ENCODE data around the gene GAB2.

The GAB2 gene

GRCh38 chr11:78376858-78377257 is 40.8 kb downstream of the GAB2 start:
- Histone ChIP-seq H3K9ac (ENCODE audit: low read depth, low read length, poor library complexity) (no peak overlapping the region), H2BK120ac (ENCODE audit: low read depth, low read length) (no peak overlapping the region), H2BK15ac (ENCODE audit: low read length) (no peak overlapping the region), H3K27ac (replicated peaks; ENCODE audit: low read length) (no peak overlapping the region), H3K18ac (ENCODE audit: low read length) (no peak overlapping the region), H4K91ac (ENCODE audit: low read depth, low read length, poor library complexity) (no peak overlapping the region), H3K4me2 (ENCODE audit: insufficient read depth, low read length, poor library complexity, severe bottlenecking) (no peak overlapping the region), H3K9me3 (replicated peaks in 1 of 2; ENCODE audit: control insufficient read depth in 2 of 2, insufficient read depth in 1 of 2, low read depth in 1 of 2, low read length in 2 of 2) (peaks cover 2 to 10% of the 10 kb centered on the region in 2 donors), H2BK5ac (ENCODE audit: low read length) (no peak overlapping the region), H3K14ac (ENCODE audit: low read length) (no peak overlapping the region), H3K27me3 (ENCODE audit: control insufficient read depth in 3 of 3, insufficient read depth in 3 of 3, low read depth in 1 of 3, low read length in 3 of 3) (no peaks in the 10 kb centered on the region), H3K79me1 (ENCODE audit: low read depth, low read length) (peaks cover 2% of the 10 kb centered on the region), H4K8ac (ENCODE audit: low read depth, low read length) (no peak overlapping the region), H3K4ac (ENCODE audit: low read length) (no peak overlapping the region), H3K23ac (ENCODE audit: low read depth, low read length, poor library complexity) (no peak overlapping the region), H3K4me1 (ENCODE audit: control insufficient read depth in 2 of 2, insufficient read depth in 1 of 2, low read depth in 1 of 2, low read length in 2 of 2) (peaks cover 0 to 3% of the 10 kb centered on the region in 2 donors), H2AFZ (ENCODE audit: low read length) (no peak overlapping the region), H3K36me3 (replicated peaks in 1 of 2; ENCODE audit: control insufficient read depth in 2 of 2, insufficient read depth in 2 of 2, low read length in 2 of 2) (no peaks in the 10 kb centered on the region), H2BK12ac (ENCODE audit: low read length) (no peak overlapping the region), H3K4me3 (ENCODE audit: low read length in 2 of 2) (no peak overlapping the region), H2AK5ac (ENCODE audit: low read depth, low read length) (no peak overlapping the region)
- no CpG with 5 or more reads among the region's 3 CpGs for WGBS, 2 donors (ENCODE audit: extremely low coverage in 2 of 2, insufficient read length in 2 of 2, insufficient replicate concordance in 1 of 2)
- no peak for DNase-seq (ENCODE audit: low spot score)

GRCh38 chr11:78374917-78375316 is 42.7 kb downstream of the GAB2 start:
- Histone ChIP-seq H3K79me1 (ENCODE audit: low read depth, low read length) (peaks cover 2% of the 10 kb centered on the region), H3K4me3 (ENCODE audit: low read length in 2 of 2) (no peak overlapping the region), H2AFZ (ENCODE audit: low read length) (no peak overlapping the region), H3K27me3 (ENCODE audit: control insufficient read depth in 3 of 3, insufficient read depth in 3 of 3, low read depth in 1 of 3, low read length in 3 of 3) (no peaks in the 10 kb centered on the region), H3K4ac (ENCODE audit: low read length) (no peak overlapping the region), H2BK15ac (ENCODE audit: low read length) (no peak overlapping the region), H3K9me3 (replicated peaks in 1 of 2; ENCODE audit: control insufficient read depth in 2 of 2, insufficient read depth in 1 of 2, low read depth in 1 of 2, low read length in 2 of 2) (peaks cover 2 to 10% of the 10 kb centered on the region in 2 donors), H3K4me2 (ENCODE audit: insufficient read depth, low read length, poor library complexity, severe bottlenecking) (no peak overlapping the region), H2BK12ac (ENCODE audit: low read length) (no peak overlapping the region), H3K36me3 (replicated peaks in 1 of 2; ENCODE audit: control insufficient read depth in 2 of 2, insufficient read depth in 2 of 2, low read length in 2 of 2) (no peaks in the 10 kb centered on the region), H2AK5ac (ENCODE audit: low read depth, low read length) (no peak overlapping the region), H2BK120ac (ENCODE audit: low read depth, low read length) (no peak overlapping the region), H3K18ac (ENCODE audit: low read length) (no peak overlapping the region), H4K91ac (ENCODE audit: low read depth, low read length, poor library complexity) (no peak overlapping the region), H3K23ac (ENCODE audit: low read depth, low read length, poor library complexity) (no peak overlapping the region), H3K9ac (ENCODE audit: low read depth, low read length, poor library complexity) (no peak overlapping the region), H3K14ac (ENCODE audit: low read length) (no peak overlapping the region), H4K8ac (ENCODE audit: low read depth, low read length) (no peak overlapping the region), H2BK5ac (ENCODE audit: low read length) (no peak overlapping the region), H3K4me1 (ENCODE audit: control insufficient read depth in 2 of 2, insufficient read depth in 1 of 2, low read depth in 1 of 2, low read length in 2 of 2) (peaks cover 0 to 6% of the 10 kb centered on the region in 2 donors), H3K27ac (replicated peaks; ENCODE audit: low read length) (no peak overlapping the region)
- WGBS, 2 donors (ENCODE audit: extremely low coverage in 2 of 2, insufficient read length in 2 of 2, insufficient replicate concordance in 1 of 2), result no CpG with 5 or more reads among the region's 3 CpGs
- DNase-seq (ENCODE audit: low spot score), result no peak

GRCh38 chr11:78373689-78374088 is 43.9 kb downstream of the GAB2 start:
- Histone ChIP-seq H3K27ac (replicated peaks; ENCODE audit: low read length) (peak overlapping the region; percentile 25), H4K91ac (ENCODE audit: low read depth, low read length, poor library complexity) (no peak overlapping the region), H3K4ac (ENCODE audit: low read length) (no peak overlapping the region), H3K4me3 (ENCODE audit: low read length in 2 of 2) (no peak overlapping the region), H2AK5ac (ENCODE audit: low read depth, low read length) (no peak overlapping the region), H2BK15ac (ENCODE audit: low read length) (no peak overlapping the region), H3K23ac (ENCODE audit: low read depth, low read length, poor library complexity) (no peak overlapping the region), H3K27me3 (ENCODE audit: control insufficient read depth in 3 of 3, insufficient read depth in 3 of 3, low read depth in 1 of 3, low read length in 3 of 3) (no peaks in the 10 kb centered on the region), H3K9me3 (replicated peaks in 1 of 2; ENCODE audit: control insufficient read depth in 2 of 2, insufficient read depth in 1 of 2, low read depth in 1 of 2, low read length in 2 of 2) (peaks cover 2 to 10% of the 10 kb centered on the region in 2 donors), H3K79me1 (ENCODE audit: low read depth, low read length) (peaks cover under 1% of the 10 kb centered on the region), H2AFZ (ENCODE audit: low read length) (no peak overlapping the region), H3K36me3 (replicated peaks in 1 of 2; ENCODE audit: control insufficient read depth in 2 of 2, insufficient read depth in 2 of 2, low read length in 2 of 2) (no peaks in the 10 kb centered on the region), H2BK5ac (ENCODE audit: low read length) (no peak overlapping the region), H3K9ac (ENCODE audit: low read depth, low read length, poor library complexity) (no peak overlapping the region), H3K4me2 (ENCODE audit: insufficient read depth, low read length, poor library complexity, severe bottlenecking) (no peak overlapping the region), H3K4me1 (ENCODE audit: control insufficient read depth in 2 of 2, insufficient read depth in 1 of 2, low read depth in 1 of 2, low read length in 2 of 2) (peaks cover 0 to 6% of the 10 kb centered on the region in 2 donors), H2BK12ac (ENCODE audit: low read length) (no peak overlapping the region), H2BK120ac (ENCODE audit: low read depth, low read length) (no peak overlapping the region), H3K14ac (ENCODE audit: low read length) (no peak overlapping the region), H3K18ac (ENCODE audit: low read length) (no peak overlapping the region), H4K8ac (ENCODE audit: low read depth, low read length) (no peak overlapping the region)
- WGBS, 2 donors (ENCODE audit: extremely low coverage in 2 of 2, insufficient read length in 2 of 2, insufficient replicate concordance in 1 of 2), result no CpG with 5 or more reads among the region's 1 CpG
- no peak for DNase-seq (ENCODE audit: low spot score)

- Histone ChIP-seq H2BK12ac (ENCODE audit: low read length) (no peak overlapping the region), H2BK5ac (ENCODE audit: low read length) (no peak overlapping the region), H3K9ac (ENCODE audit: low read depth, low read length, poor library complexity) (no peak overlapping the region), H3K23ac (ENCODE audit: low read depth, low read length, poor library complexity) (no peak overlapping the region), H3K18ac (ENCODE audit: low read length) (no peak overlapping the region), H3K9me3 (replicated peaks in 1 of 2; ENCODE audit: control insufficient read depth in 2 of 2, insufficient read depth in 1 of 2, low read depth in 1 of 2, low read length in 2 of 2) (peaks cover under 1 to 6% of the 10 kb centered on the region in 2 donors), H3K79me1 (ENCODE audit: low read depth, low read length) (peaks cover under 1% of the 10 kb centered on the region), H3K27me3 (ENCODE audit: control insufficient read depth in 3 of 3, insufficient read depth in 3 of 3, low read depth in 1 of 3, low read length in 3 of 3) (no peaks in the 10 kb centered on the region), H4K91ac (ENCODE audit: low read depth, low read length, poor library complexity) (no peak overlapping the region), H3K4me3 (ENCODE audit: low read length in 2 of 2) (no peak overlapping the region), H3K36me3 (replicated peaks in 1 of 2; ENCODE audit: control insufficient read depth in 2 of 2, insufficient read depth in 2 of 2, low read length in 2 of 2) (no peaks in the 10 kb centered on the region), H3K4me1 (ENCODE audit: control insufficient read depth in 2 of 2, insufficient read depth in 1 of 2, low read depth in 1 of 2, low read length in 2 of 2) (peaks cover 0 to 10% of the 10 kb centered on the region in 2 donors), H4K8ac (ENCODE audit: low read depth, low read length) (no peak overlapping the region), H2BK15ac (ENCODE audit: low read length) (no peak overlapping the region), H2AFZ (ENCODE audit: low read length) (no peak overlapping the region), H2AK5ac (ENCODE audit: low read depth, low read length) (no peak overlapping the region), H3K4me2 (ENCODE audit: insufficient read depth, low read length, poor library complexity, severe bottlenecking) (no peak overlapping the region), H3K4ac (ENCODE audit: low read length) (no peak overlapping the region), H2BK120ac (ENCODE audit: low read depth, low read length) (no peak overlapping the region), H3K14ac (ENCODE audit: low read length) (no peak overlapping the region), H3K27ac (replicated peaks; ENCODE audit: low read length) (no peak overlapping the region)
- no CpG with 5 or more reads among the region's 4 CpGs for WGBS, 2 donors (ENCODE audit: extremely low coverage in 2 of 2, insufficient read length in 2 of 2, insufficient replicate concordance in 1 of 2)
- DNase-seq (ENCODE audit: low spot score), result no peak
Observed at GRCh38 chr11:78372114-78372768, 45.4 kb downstream of the GAB2 start.

Data from neuronal stem cell (in vitro differentiated cells).